Sigmoid colon (tissue), 3 donors: Measurements from ENCODE around the gene PNPLA2.

Experiments
- POLR2A ChIP-seq, 2 donors: fragments of 450-650 bp; IDR thresholded peaks; one replicate each; pipeline ENCODE4 v1.6.1; 2016; ENCODE audit warnings: antibody characterized with exemption in 2 of 2, mild to moderate bottlenecking in 2 of 2, moderate library complexity in 2 of 2
- TF ChIP-seq, protein P1 (sequence below), 4 experiments: fragments of 450-650 bp in 3 of 4; fragments of 200-600 bp in 1 of 4; IDR thresholded peaks; one replicate each; pipeline ENCODE4 v1.5.1; 2016 to 2019; ENCODE audit warnings: antibody characterized with exemption in 4 of 4, mild to moderate bottlenecking in 3 of 4, moderate library complexity in 2 of 4

DNA sequence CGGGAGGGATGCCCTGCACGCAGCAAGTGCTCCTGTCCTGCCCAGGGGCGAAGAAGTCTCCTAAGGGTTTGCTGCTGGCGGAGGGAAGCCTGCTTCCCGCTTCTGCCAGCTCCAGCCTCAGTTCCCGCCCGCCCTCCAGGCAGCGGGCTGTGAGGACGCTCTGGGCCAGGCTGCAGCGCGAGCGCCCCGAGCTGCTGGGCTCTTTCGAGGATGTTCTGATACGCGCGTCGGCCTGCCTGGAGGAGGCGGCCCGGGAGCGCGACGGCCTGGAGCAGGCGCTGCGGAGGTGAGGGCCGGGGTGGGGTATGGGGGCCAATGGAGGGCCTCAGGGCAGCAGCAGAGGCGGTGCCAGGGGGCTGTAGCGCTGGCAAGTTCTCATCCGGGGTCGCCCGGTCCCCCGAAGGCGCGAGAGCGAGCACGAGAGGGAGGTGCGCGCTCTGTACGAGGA, 11.2 kb downstream of the PNPLA2 start:
- TF ChIP-seq, protein P1, sequence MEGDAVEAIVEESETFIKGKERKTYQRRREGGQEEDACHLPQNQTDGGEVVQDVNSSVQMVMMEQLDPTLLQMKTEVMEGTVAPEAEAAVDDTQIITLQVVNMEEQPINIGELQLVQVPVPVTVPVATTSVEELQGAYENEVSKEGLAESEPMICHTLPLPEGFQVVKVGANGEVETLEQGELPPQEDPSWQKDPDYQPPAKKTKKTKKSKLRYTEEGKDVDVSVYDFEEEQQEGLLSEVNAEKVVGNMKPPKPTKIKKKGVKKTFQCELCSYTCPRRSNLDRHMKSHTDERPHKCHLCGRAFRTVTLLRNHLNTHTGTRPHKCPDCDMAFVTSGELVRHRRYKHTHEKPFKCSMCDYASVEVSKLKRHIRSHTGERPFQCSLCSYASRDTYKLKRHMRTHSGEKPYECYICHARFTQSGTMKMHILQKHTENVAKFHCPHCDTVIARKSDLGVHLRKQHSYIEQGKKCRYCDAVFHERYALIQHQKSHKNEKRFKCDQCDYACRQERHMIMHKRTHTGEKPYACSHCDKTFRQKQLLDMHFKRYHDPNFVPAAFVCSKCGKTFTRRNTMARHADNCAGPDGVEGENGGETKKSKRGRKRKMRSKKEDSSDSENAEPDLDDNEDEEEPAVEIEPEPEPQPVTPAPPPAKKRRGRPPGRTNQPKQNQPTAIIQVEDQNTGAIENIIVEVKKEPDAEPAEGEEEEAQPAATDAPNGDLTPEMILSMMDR (IDR thresholded peaks at IDR 0.05): no peak
- TF ChIP-seq POLR2A (IDR thresholded peaks at IDR 0.05): no peak
